ENCODE measurements around the gene FIGNL2.

The FIGNL2 gene

GRCh38 chr12:51891843-51892242, 43.3 kb upstream of the FIGNL2 start:
- ChIA-PET CTCF (interaction anchor here (0.7 to 1.0 kb wide), 2 partner anchors 27 to 128 kb away, joined by 3 read pairs; no protein-coding TSS in a partner anchor), POLR2A (no interaction called here)
- no peak for DNase-seq (ENCODE audit: extremely low spot score)
- TF ChIP-seq, protein P1, sequence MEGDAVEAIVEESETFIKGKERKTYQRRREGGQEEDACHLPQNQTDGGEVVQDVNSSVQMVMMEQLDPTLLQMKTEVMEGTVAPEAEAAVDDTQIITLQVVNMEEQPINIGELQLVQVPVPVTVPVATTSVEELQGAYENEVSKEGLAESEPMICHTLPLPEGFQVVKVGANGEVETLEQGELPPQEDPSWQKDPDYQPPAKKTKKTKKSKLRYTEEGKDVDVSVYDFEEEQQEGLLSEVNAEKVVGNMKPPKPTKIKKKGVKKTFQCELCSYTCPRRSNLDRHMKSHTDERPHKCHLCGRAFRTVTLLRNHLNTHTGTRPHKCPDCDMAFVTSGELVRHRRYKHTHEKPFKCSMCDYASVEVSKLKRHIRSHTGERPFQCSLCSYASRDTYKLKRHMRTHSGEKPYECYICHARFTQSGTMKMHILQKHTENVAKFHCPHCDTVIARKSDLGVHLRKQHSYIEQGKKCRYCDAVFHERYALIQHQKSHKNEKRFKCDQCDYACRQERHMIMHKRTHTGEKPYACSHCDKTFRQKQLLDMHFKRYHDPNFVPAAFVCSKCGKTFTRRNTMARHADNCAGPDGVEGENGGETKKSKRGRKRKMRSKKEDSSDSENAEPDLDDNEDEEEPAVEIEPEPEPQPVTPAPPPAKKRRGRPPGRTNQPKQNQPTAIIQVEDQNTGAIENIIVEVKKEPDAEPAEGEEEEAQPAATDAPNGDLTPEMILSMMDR (IDR thresholded peaks at IDR 0.05; ENCODE audit: control extremely low read depth, extremely low read depth, low read depth, missing control alignments), result peak; percentile 12

DNA sequence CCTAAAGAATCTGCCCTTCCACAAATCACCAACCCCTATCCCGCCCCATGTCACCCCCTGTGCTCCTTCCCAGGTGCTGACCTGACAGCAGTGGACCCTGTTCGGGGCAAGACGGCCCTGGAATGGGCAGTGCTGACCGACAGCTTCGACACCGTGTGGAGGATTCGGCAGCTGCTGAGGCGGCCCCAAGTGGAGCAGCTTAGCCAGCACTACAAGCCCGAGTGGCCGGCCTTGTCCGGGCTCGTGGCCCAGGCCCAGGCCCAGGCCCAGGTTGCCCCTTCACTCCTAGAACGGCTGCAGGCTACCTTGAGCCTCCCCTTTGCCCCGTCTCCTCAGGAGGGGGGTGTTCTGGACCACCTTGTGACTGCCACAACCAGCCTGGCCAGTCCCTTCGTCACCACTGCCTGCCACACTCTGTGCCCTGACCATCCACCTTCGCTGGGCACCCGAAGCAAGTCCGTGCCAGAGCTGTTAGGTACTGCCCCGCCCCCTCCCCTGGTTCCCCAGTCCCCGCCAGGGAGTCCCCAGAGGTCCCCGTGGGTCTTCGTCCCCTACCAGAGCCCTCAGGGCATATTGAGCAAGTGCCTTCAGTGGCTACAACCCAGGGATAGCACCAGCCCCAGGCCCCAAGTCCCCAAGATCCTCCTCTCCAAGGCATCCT, 42.1 kb upstream of the FIGNL2 start:
- no peak for DNase-seq (ENCODE audit: extremely low spot score)
- TF ChIP-seq, protein P1 (IDR thresholded peaks at IDR 0.05; ENCODE audit: control extremely low read depth, extremely low read depth, low read depth, missing control alignments), result no peak
- POLR2A ChIA-PET, result no interaction called here
- CTCF ChIA-PET, result interaction anchor here (1.5 kb wide), 1 partner anchor 16 kb away, joined by 4 read pairs; no protein-coding TSS in a partner anchor

- DNase-seq (ENCODE audit: extremely low spot score), result no peak
- TF ChIP-seq, protein P1 (IDR thresholded peaks at IDR 0.05; ENCODE audit: control extremely low read depth, extremely low read depth, low read depth, missing control alignments), result no peak
- POLR2A ChIA-PET, result no interaction called here
- CTCF ChIA-PET, result interaction anchor here (1.5 kb wide), 1 partner anchor 15 kb away, joined by 4 read pairs; no protein-coding TSS in a partner anchor
Measured at GRCh38 chr12:51890133-51890464, 41.6 kb upstream of the FIGNL2 start.

DNA sequence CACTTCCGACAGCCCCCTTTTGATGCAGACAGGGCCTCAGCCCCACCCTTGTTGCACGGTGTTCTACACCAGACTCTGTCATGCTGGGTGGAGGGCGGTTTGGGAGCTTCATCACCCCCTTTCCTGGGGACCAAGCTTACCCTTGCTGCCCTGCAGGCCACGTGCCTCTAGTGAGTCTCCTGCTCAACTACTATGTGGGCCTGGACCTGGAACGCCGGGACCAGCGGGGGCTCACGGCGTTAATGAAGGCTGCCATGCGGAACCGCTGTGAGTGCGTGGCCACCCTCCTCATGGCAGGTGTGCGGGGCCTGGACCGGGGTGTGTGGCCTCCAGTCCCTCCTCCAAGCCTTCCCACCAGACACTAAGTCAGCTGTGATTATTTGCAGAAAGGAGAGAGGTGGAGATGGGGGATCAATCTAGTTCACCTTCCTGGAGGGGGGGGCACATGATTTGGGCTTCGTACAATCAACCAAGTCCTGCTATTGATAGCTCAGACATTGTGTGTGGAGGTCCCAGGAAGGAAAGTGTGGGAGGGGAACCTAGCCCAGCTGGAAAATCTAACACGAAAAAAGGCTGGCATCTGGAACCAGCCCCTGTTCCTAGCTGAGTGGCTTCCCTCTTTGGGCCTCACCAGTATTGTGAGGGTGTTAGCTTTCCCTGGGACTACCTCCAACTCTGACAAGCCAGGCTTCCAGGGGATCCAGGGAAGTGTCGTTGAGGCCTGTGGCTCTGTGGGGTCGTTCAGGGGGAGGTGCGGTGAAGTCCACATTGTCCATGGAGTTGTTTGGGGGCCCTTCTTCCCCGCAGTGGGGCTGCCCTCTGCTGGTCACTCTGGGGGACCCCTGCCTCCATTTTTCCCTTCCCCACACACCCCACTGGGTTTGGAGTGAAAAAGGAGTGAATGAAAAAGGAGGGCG, 41.0 kb upstream of the FIGNL2 start:
- CTCF ChIA-PET, result interaction anchor here (0.7 to 2.1 kb wide), 5 partner anchors 9 to 92 kb away, joined by 3 to 7 read pairs (median 4); partner anchors contain the start of gene ACVRL1
- POLR2A ChIA-PET, result no interaction called here
- DNase-seq (ENCODE audit: extremely low spot score), result no peak
- TF ChIP-seq, protein P1 (IDR thresholded peaks at IDR 0.05; ENCODE audit: control extremely low read depth, extremely low read depth, low read depth, missing control alignments), result no peak

- ChIA-PET POLR2A (no interaction called here), CTCF (interaction anchor here (1.1 to 2.1 kb wide), 5 partner anchors 10 to 93 kb away, joined by 3 to 7 read pairs (median 4); partner anchors contain the start of gene ACVRL1)
- peak; percentile 20 for DNase-seq (ENCODE audit: extremely low spot score)
- TF ChIP-seq, protein P1 (IDR thresholded peaks at IDR 0.05; ENCODE audit: control extremely low read depth, extremely low read depth, low read depth, missing control alignments), result no peak
Measured at GRCh38 chr12:51888316-51889215, 40.0 kb upstream of the FIGNL2 start.
